ENCODE results near the gene INPP4B.
"Not testable (repeated sequence)": the region's sequence is repeated elsewhere in the genome, so short reads cannot be mapped to it uniquely, and the experiment has no call there.

INPP4B gene

GRCh38 chr4:142683503-142683902 is 162.6 kb downstream of the INPP4B start:
- no peak for DNase-seq (ENCODE audit: low spot score)

- DNase-seq (ENCODE audit: low spot score): no peak
These were observed 174.6 kb downstream of the INPP4B start for GRCh38 chr4:142671516-142671915.

GRCh38 chr4:142663828-142664227 is 182.3 kb downstream of the INPP4B start:
- no peak for DNase-seq (ENCODE audit: low spot score)

GRCh38 chr4:142660728-142661127 is 185.4 kb downstream of the INPP4B start:
- no peak for DNase-seq (ENCODE audit: low spot score)

GRCh38 chr4:142656178-142656577 is 189.9 kb downstream of the INPP4B start:
- no peak for DNase-seq (ENCODE audit: low spot score)

- DNase-seq (ENCODE audit: low spot score): no peak
These were observed 197.7 kb downstream of the INPP4B start for GRCh38 chr4:142648378-142648777.

- no peak for DNase-seq (ENCODE audit: low spot score)
These were observed 200.5 kb downstream of the INPP4B start for GRCh38 chr4:142645475-142646108.

GRCh38 chr4:142644628-142645027 is 201.5 kb downstream of the INPP4B start:
- DNase-seq (ENCODE audit: low spot score): not testable (repeated sequence)

GRCh38 chr4:142637614-142638013 is 208.5 kb downstream of the INPP4B start:
- no peak for DNase-seq (ENCODE audit: low spot score)

- no peak for DNase-seq (ENCODE audit: low spot score)
These were observed 214.3 kb downstream of the INPP4B start for GRCh38 chr4:142631836-142632235.

- DNase-seq (ENCODE audit: low spot score): no peak
These were observed 230.8 kb downstream of the INPP4B start for GRCh38 chr4:142615324-142615665.

- DNase-seq (ENCODE audit: low spot score): no peak
These were observed 231.3 kb downstream of the INPP4B start for GRCh38 chr4:142614621-142615323.

- DNase-seq (ENCODE audit: low spot score): no peak
These were observed 238.1 kb downstream of the INPP4B start for GRCh38 chr4:142607976-142608375.

GRCh38 chr4:142600952-142601351 is 245.1 kb downstream of the INPP4B start:
- DNase-seq (ENCODE audit: low spot score): no peak

- no peak for DNase-seq (ENCODE audit: low spot score)
These were observed 248.0 kb downstream of the INPP4B start for GRCh38 chr4:142598132-142598531.

- DNase-seq (ENCODE audit: low spot score): no peak
These were observed 249.5 kb downstream of the INPP4B start for GRCh38 chr4:142596595-142596994.

- no peak for DNase-seq (ENCODE audit: low spot score)
These were observed 250.0 kb downstream of the INPP4B start for GRCh38 chr4:142596121-142596520.

GRCh38 chr4:142595222-142595871 is 250.8 kb downstream of the INPP4B start:
- no peak for DNase-seq (ENCODE audit: low spot score)

GRCh38 chr4:142585411-142585810 is 260.7 kb downstream of the INPP4B start:
- DNase-seq (ENCODE audit: low spot score): no peak

- DNase-seq (ENCODE audit: low spot score): no peak
These were observed 262.4 kb downstream of the INPP4B start for GRCh38 chr4:142583708-142584107.

GRCh38 chr4:142582340-142582739 is 263.8 kb downstream of the INPP4B start:
- no peak for DNase-seq (ENCODE audit: low spot score)

- DNase-seq (ENCODE audit: low spot score): no peak
These were observed 264.2 kb downstream of the INPP4B start for GRCh38 chr4:142581881-142582280.

- DNase-seq (ENCODE audit: low spot score): no peak
These were observed 266.7 kb downstream of the INPP4B start for GRCh38 chr4:142579443-142579842.
